Erythroblast (primary cell): ENCODE results near the gene CDC25A.

Experiments
- GATA1 ChIP-seq: IDR thresholded peaks from 2 replicates; pipeline ENCODE4 v1.6.1; 2011; ENCODE audit warnings: low read depth, mild to moderate bottlenecking, control low read depth, low read length, moderate library complexity
- POLR2A ChIP-seq: IDR thresholded peaks from 2 replicates; pipeline ENCODE4 v1.6.1; 2011; ENCODE audit warnings: mild to moderate bottlenecking, low read length

GRCh38 chr3:48180021-48180420, 8.2 kb downstream of the CDC25A start:
- no peak for TF ChIP-seq POLR2A
- TF ChIP-seq GATA1, result no peak
